Stimulated activated CD4-positive, alpha-beta T cell treated with anti-CD3 and anti-CD28 coated beads, Interleukin-12 subunit alpha, Interleukin-12 subunit beta, amount 100 ng/mL, for 48 hours (primary cell): ENCODE data around the gene SIPA1L2.

Experiments used
- DNase-seq, 3 donors: peaks; one replicate each; pipeline ENCODE4 v3.0.0-alpha.2; 2020; ENCODE audit warnings: low read depth in 2 of 3, low spot score in 1 of 3

SIPA1L2 gene

DNA sequence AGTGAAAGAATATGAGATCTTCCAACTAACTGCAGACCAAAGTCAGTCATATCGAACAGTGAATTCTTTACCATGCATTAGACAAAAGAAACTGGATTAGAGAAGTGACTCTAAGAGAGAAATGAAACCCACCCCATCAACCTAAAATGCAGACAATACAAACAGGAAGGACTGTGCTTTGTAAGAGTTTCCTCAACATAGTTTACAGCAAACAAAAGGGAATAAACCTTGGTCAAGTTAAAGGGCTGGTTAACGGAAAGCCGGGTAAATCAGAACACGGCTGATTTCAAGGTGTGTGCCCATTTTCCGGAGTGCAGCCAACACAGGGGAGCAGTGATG lies 39.2 kb downstream of the SIPA1L2 start:
- DNase-seq = no peak

DNA sequence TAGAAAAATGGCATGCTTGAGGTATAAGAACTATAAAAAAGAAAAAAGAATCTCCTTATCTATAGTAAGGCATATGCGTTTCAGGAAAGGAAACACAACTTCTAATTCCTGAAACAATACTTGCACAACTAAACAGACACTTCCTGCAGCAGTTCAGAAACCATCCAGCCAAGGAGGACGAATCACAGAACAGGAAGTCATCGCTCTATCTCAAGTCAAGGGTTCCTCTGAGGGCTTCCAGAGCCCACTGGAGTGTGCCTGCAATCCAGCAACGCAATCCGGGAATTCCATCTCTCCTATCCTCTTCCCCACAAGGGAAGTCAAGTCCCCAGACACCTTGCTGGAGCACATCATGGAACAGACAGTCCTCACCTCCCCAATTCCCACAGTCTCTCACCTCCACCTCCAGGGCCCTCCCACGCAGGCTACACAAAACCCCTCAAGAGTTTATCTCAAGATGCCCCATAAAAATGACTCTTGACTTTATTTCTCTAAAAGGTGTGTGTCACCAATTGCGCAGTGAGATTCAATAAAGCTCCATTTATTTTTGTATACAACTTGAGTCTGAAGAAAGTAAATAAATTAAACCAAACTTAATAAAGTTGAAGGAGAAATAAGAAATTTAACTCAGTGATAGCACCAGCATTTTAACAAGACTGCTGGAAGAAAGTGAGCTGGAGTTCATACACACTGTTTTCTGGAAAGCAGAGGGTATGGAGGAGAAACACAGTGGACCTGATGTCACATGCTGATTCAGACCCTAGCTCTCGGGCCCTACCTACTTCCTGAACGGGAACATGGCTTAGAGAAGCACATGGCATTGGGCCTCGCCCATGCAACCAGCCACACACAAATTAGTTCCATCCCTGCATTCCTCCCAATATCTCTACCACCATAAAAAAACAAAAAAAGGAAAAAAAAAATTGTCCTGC lies 39.9 kb downstream of the SIPA1L2 start:
- no peak for DNase-seq

GRCh38 chr1:232589111-232589811 lies 40.7 kb downstream of the SIPA1L2 start:
- DNase-seq = no peak

GRCh38 chr1:232587141-232588008 lies 42.6 kb downstream of the SIPA1L2 start:
- peak in 2 of 3 donors; percentile 25 to 28 for DNase-seq

DNA sequence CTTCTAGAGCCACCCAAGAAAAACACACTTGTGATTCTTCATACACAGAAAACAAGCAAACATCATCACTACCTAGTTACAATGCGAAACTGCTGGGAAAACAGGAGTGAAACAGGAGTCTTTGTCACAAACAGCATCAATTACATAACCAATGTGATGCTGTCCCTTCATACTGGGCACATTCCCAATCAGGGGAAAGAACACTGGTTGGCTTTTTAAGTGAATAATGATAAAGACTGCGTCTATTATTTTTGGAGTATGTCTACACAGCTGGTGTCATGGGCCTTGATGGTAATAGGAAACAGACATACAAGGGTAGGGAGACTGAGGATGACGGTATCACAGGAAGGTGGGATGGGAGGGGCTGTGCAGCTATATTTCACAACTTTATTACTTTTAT lies 43.3 kb downstream of the SIPA1L2 start:
- no peak for DNase-seq

DNA sequence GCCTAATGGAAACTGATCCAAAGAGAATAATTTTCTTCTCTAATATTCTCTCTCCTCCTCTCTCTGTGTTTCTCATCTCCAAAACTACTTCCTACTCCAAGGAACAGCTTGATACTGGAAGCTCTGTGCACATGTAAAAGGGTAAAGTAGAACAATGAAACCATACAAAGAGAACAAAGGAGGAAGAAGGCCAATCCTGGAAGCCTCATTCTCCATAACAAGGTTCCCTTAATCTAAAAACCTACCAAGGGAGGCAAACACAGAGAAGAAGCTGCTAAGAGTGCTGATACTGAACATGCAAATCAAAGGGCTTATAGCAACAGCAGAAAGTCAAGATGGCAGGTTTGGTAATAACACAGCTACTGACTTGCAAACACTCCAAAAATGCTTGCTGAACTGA lies 44.4 kb downstream of the SIPA1L2 start:
- DNase-seq = no peak

DNA sequence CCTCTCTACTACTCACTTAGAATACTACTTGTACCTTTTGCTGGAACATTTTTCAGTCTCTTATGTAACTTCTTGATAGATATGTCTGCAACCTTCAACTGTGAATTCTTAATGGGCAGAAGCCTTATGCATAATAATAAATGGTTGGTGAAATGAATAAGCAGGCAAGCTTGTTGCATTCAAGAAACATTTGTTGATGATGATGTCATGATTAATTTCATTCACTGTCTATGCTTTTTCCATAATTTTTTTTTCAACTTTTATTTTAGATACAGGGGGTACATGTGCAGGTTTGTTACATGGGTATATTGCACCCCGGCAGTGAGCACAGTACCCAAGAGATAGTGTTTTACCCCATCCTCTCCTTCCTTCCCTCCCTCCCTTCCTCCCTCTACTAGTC lies 48.0 kb downstream of the SIPA1L2 start:
- no peak for DNase-seq
